ENCODE measurements around the gene IL22RA1.

- TF ChIP-seq CTCF (IDR thresholded peaks at IDR 0.05) (no peak), SREBF2 (IDR thresholded peaks at IDR 0.05) (no peak), POLR2AphosphoS2 (conservative IDR thresholded peaks at IDR 0.05; ENCODE audit: low read length) (no peak), MAX (IDR thresholded peaks at IDR 0.05) (no peak), RNF2 (IDR thresholded peaks at IDR 0.05; ENCODE audit: borderline replicate concordance, low read depth) (no peak)
These were observed 29.3 kb downstream of the IL22RA1 start for GRCh38 chr1:24113641-24114033.

Data from A549 (cell line).